ENCODE data around the gene KRTAP19-7. TPM values are rescaled to one million over a fixed set of nuclear protein-coding genes. Genes with fewer than 3 reads are reported as not detected.

Gene KRTAP19-7
- total RNA-seq (2022): not detected in 2 replicates
- Bru-seq, nascent RNA: not detected
- not detected for BruChase-seq, experiment 1, labeled RNA remaining after a 6-hour chase
- not detected for BruChase-seq, experiment 2, labeled RNA remaining after a 2-hour chase
- long read RNA-seq: 0 reads

- DNase-seq (ENCODE audit: unreplicated experiment): no peak
- ChIA-PET CTCF (interaction anchor here (0.6 kb wide), 1 partner anchor 188 kb away, joined by 3 read pairs; no protein-coding TSS in a partner anchor), POLR2A (no interaction called here)
- H3K27ac Mint-ChIP-seq (ENCODE audit: low read depth, unreplicated experiment): no peak within 1 kb of the TSS
- no peaks in the 10 kb centered on the region for H3K27me3 Mint-ChIP-seq (ENCODE audit: insufficient read depth, unreplicated experiment)
- no peaks in the 10 kb centered on the region for H3K9me3 Mint-ChIP-seq (ENCODE audit: unreplicated experiment)
- intact Hi-C loops (cut with micrococcal nuclease): no loop called here
- BruUV-seq (replicated peaks): no TSS peak
- no peak within 1 kb of the TSS for H3K4me3 Mint-ChIP-seq (ENCODE audit: unreplicated experiment)
- no peaks in the 10 kb centered on the region for H3K4me1 Mint-ChIP-seq (ENCODE audit: insufficient read depth, unreplicated experiment)
- H3K36me3 Mint-ChIP-seq (ENCODE audit: insufficient read depth, unreplicated experiment): no peaks in the 10 kb centered on the region
- no peak for TF ChIP-seq CTCF (IDR thresholded peaks at IDR 0.05; ENCODE audit: unreplicated experiment)
Measured at GRCh38 chr21:30561264-30561895, at the start of gene KRTAP19-7. Gene KRTAP19-7 (minus strand): TSS chr21:30561314. CDS start chr21:30561289, 25 bp downstream.

- H3K27me3 Mint-ChIP-seq (ENCODE audit: insufficient read depth, unreplicated experiment): no peaks in the 10 kb centered on the region
Measured at GRCh38 chr21:30605968-30606367, 44.9 kb upstream of the KRTAP19-7 start.

GRCh38 chr21:30600787-30601186, 39.7 kb upstream of the KRTAP19-7 start, which contains the start of gene KRTAP22-1:
Gene KRTAP22-1 (plus strand): TSS chr21:30601087.
- H3K27me3 Mint-ChIP-seq (ENCODE audit: insufficient read depth, unreplicated experiment): no peaks in the 10 kb centered on the region
- CTCF ChIA-PET: no interaction called here
- intact Hi-C loops (cut with micrococcal nuclease): no loop called here
- no peak within 1 kb of the TSS for H3K4me3 Mint-ChIP-seq (ENCODE audit: unreplicated experiment)
- H3K36me3 Mint-ChIP-seq (ENCODE audit: insufficient read depth, unreplicated experiment): no peaks in the 10 kb centered on the region
- no peak for DNase-seq (ENCODE audit: unreplicated experiment)
- TF ChIP-seq CTCF (IDR thresholded peaks at IDR 0.05; ENCODE audit: unreplicated experiment): no peak
- H3K27ac Mint-ChIP-seq (ENCODE audit: low read depth, unreplicated experiment): no peak within 1 kb of the TSS
- peaks cover 9% of the 10 kb centered on the region for H3K9me3 Mint-ChIP-seq (ENCODE audit: unreplicated experiment)
- H3K4me1 Mint-ChIP-seq (ENCODE audit: insufficient read depth, unreplicated experiment): no peaks in the 10 kb centered on the region
- BruUV-seq (replicated peaks): no TSS peak
- POLR2A ChIA-PET: no interaction called here

More at GRCh38 chr21:30605968-30606367, 44.9 kb upstream of the KRTAP19-7 start:
- DNase-seq (ENCODE audit: unreplicated experiment): no peak
- Mint-ChIP-seq H3K4me1 (ENCODE audit: insufficient read depth, unreplicated experiment) (no peaks in the 10 kb centered on the region), H3K4me3 (ENCODE audit: unreplicated experiment) (no peak overlapping the region), H3K9me3 (ENCODE audit: unreplicated experiment) (peaks cover 9% of the 10 kb centered on the region), H3K27ac (ENCODE audit: low read depth, unreplicated experiment) (no peak overlapping the region), H3K36me3 (ENCODE audit: insufficient read depth, unreplicated experiment) (no peaks in the 10 kb centered on the region)
- ChIA-PET CTCF (no interaction called here), POLR2A (no interaction called here)
- no peak for TF ChIP-seq CTCF (IDR thresholded peaks at IDR 0.05; ENCODE audit: unreplicated experiment)
- no TSS peak for BruUV-seq (replicated peaks)
- intact Hi-C loops (cut with micrococcal nuclease): no loop called here

GRCh38 chr21:30598802-30599201, 37.7 kb upstream of the KRTAP19-7 start, which contains the start of gene KRTAP6-2:
Gene KRTAP6-2 (minus strand): TSS chr21:30598902. CDS start chr21:30598874, 28 bp downstream.
- CTCF ChIA-PET: no interaction called here
- Mint-ChIP-seq H3K4me1 (ENCODE audit: insufficient read depth, unreplicated experiment) (no peaks in the 10 kb centered on the region), H3K27me3 (ENCODE audit: insufficient read depth, unreplicated experiment) (no peaks in the 10 kb centered on the region), H3K4me3 (ENCODE audit: unreplicated experiment) (no peak within 1 kb of the TSS), H3K9me3 (ENCODE audit: unreplicated experiment) (peaks cover 9% of the 10 kb centered on the region), H3K27ac (ENCODE audit: low read depth, unreplicated experiment) (no peak within 1 kb of the TSS), H3K36me3 (ENCODE audit: insufficient read depth, unreplicated experiment) (no peaks in the 10 kb centered on the region)
- DNase-seq (ENCODE audit: unreplicated experiment): no peak
- BruUV-seq (replicated peaks): no TSS peak
- no peak for TF ChIP-seq CTCF (IDR thresholded peaks at IDR 0.05; ENCODE audit: unreplicated experiment)
- intact Hi-C loops (cut with micrococcal nuclease): no loop called here
- POLR2A ChIA-PET: no interaction called here

All from MCF 10A (cell line).